IPS-18a (cell line): Measurements from ENCODE around the gene CEP72.
"Not testable (repeated sequence)": the region's sequence is repeated elsewhere in the genome, so short reads cannot be mapped to it uniquely, and the experiment has no call there.

Experiments
- H3K27ac ChIP-seq: one replicate; pipeline ENCODE4 v1.5.1; 2013; ENCODE audit warnings: low read length
- H3K27me3 ChIP-seq: one replicate; pipeline ENCODE4 v1.6.1; 2013; ENCODE audit warnings: mild to moderate bottlenecking, low read length; ENCODE audit not compliant: control insufficient read depth, insufficient read depth
- H3K36me3 ChIP-seq: one replicate; pipeline ENCODE4 v1.6.1; 2013; ENCODE audit warnings: low read depth, low read length; ENCODE audit not compliant: control insufficient read depth
- H3K4me1 ChIP-seq: one replicate; pipeline ENCODE4 v1.6.1; 2013; ENCODE audit warnings: low read depth, low read length; ENCODE audit not compliant: control insufficient read depth
- H3K4me3 ChIP-seq: one replicate; pipeline ENCODE4 v1.5.1; 2013; ENCODE audit warnings: low read length
- H3K9ac ChIP-seq: one replicate; pipeline ENCODE4 v1.6.1; 2013; ENCODE audit warnings: mild to moderate bottlenecking, low read length, moderate library complexity
- H3K9me3 ChIP-seq: one replicate; pipeline ENCODE4 v1.6.1; 2013; ENCODE audit warnings: low read depth, low read length; ENCODE audit not compliant: control insufficient read depth

Gene CEP72

DNA sequence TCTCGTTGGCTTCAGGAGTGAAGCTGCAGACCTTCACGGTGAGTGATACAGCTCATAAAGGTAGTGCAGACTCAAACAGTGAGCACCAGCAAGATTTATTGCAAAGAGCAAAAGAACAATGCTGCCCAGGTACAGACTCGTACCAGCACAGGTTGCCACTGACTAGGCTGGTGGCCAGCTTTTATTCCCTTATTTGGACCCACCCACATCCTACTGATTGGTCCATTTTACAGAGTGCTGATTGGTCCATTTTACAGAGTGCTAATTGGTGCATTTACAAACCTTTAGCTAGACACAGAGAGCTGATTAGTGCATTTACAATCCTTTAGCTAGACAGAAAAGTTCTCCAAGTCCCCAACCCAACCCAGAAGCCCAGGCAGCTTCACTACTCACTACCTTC, 29.7 kb upstream of the CEP72 start:
- H3K27me3 ChIP-seq = peaks cover 10% of the 10 kb centered on the region

DNA sequence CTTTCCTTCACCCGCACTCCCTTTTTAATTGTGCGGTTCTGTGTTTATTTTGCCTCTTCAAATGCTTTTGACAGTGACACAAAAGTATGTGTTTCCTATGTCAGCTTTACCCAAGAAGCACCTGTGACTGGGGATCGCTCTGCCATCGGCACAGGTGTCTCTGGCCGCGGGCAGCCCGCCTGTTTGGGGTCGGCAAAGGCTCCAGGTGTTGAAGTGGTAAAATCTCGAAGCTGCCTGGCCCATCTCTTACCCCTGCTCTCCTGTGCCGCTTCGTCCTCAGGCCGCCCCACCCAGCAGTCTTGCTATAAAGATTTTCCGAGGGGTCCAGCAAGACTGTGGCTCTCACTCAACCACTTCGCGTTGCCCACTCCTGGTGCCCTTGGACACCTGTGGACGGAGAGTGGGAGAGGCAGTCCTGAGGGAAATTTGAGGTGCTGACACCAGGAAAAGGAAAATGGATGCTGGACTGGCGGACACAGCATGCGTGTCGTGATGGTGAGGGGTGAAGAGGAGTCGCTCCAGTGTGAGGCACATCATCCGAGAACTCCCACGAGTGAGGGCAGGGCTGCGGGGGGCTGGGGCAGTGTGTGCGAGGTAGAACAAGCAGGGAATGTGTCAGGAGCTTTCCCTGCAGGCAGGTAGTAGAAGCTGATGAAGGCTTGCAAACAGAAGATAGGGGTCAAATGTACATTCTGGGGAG, 29.1 kb upstream of the CEP72 start:
- H3K36me3 ChIP-seq = no peaks in the 10 kb centered on the region
- no peak overlapping the region for H3K27ac ChIP-seq
- H3K27me3 ChIP-seq = peaks cover 10% of the 10 kb centered on the region
- H3K4me1 ChIP-seq = peaks cover 4% of the 10 kb centered on the region
- no peak overlapping the region for H3K4me3 ChIP-seq
- H3K9me3 ChIP-seq = no peaks in the 10 kb centered on the region
- H3K9ac ChIP-seq = no peak overlapping the region

More for the DNA sequence above, 29.7 kb upstream of the CEP72 start:
- H3K4me3 ChIP-seq, H3K27ac ChIP-seq, H3K36me3 ChIP-seq, H3K9me3 ChIP-seq, H3K4me1 ChIP-seq, H3K9ac ChIP-seq: not testable (repeated sequence)

- H3K4me1 ChIP-seq = peaks cover 4% of the 10 kb centered on the region
- no peaks in the 10 kb centered on the region for H3K9me3 ChIP-seq
- H3K9ac ChIP-seq = no peak overlapping the region
- H3K36me3 ChIP-seq = no peaks in the 10 kb centered on the region
- peaks cover 10% of the 10 kb centered on the region for H3K27me3 ChIP-seq
- no peak overlapping the region for H3K27ac ChIP-seq
- H3K4me3 ChIP-seq = no peak overlapping the region
Observed at GRCh38 chr5:583645-584044, 28.5 kb upstream of the CEP72 start.

DNA sequence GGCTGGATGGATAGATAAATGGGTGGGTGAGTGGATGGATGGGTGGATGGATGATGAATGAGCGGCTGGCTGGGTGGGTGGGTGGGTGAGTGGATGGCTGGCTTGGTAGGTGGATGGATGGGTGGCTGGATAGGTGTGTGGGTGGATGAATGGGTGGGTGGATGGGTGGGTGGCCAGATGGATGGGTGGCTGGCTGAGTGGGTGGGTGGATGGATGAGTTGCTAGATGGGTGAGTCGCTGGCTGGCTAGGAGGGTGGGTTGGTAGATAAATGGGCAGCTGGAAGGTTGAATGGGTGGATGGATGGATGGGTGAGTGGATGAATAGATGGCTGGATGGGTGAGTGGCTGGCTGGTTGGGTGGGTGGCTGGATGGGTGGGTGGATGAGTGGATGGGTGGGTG, 27.9 kb upstream of the CEP72 start:
- H3K4me3 ChIP-seq = no peak overlapping the region
- no peaks in the 10 kb centered on the region for H3K36me3 ChIP-seq
- no peaks in the 10 kb centered on the region for H3K9me3 ChIP-seq
- H3K9ac ChIP-seq = no peak overlapping the region
- H3K27ac ChIP-seq = no peak overlapping the region
- H3K4me1 ChIP-seq = peaks cover 4% of the 10 kb centered on the region
- H3K27me3 ChIP-seq = peaks cover 10% of the 10 kb centered on the region

DNA sequence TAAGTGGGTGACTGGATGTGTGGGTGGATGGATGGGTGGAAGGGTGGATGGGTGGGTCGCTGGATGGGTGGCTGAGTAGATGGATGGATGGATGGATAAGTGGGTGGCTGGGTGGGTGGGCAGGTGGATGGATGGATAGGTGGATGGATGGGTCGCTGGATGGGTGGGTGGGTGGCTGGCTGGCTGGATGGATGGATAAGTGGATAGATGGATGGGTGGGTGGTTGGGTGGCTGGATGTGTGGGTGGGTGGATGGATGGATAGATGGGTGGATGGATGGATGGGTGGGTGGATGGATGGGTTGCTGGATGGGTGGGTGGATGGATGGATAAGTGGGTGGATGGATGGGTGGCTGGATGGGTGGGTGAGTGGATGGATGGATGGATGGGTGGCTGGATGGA, 27.3 kb upstream of the CEP72 start:
- no peaks in the 10 kb centered on the region for H3K36me3 ChIP-seq
- H3K27ac ChIP-seq = no peak overlapping the region
- H3K9me3 ChIP-seq = no peaks in the 10 kb centered on the region
- peaks cover 4% of the 10 kb centered on the region for H3K4me1 ChIP-seq
- H3K9ac ChIP-seq = no peak overlapping the region
- H3K27me3 ChIP-seq = peaks cover 10% of the 10 kb centered on the region
- H3K4me3 ChIP-seq = no peak overlapping the region

- H3K9ac ChIP-seq = no peak overlapping the region
- H3K9me3 ChIP-seq = no peaks in the 10 kb centered on the region
- no peak overlapping the region for H3K4me3 ChIP-seq
- no peaks in the 10 kb centered on the region for H3K4me1 ChIP-seq
- H3K36me3 ChIP-seq = no peaks in the 10 kb centered on the region
- peaks cover 8% of the 10 kb centered on the region for H3K27me3 ChIP-seq
- no peak overlapping the region for H3K27ac ChIP-seq
Observed at GRCh38 chr5:585556-585955, 26.6 kb upstream of the CEP72 start.

DNA sequence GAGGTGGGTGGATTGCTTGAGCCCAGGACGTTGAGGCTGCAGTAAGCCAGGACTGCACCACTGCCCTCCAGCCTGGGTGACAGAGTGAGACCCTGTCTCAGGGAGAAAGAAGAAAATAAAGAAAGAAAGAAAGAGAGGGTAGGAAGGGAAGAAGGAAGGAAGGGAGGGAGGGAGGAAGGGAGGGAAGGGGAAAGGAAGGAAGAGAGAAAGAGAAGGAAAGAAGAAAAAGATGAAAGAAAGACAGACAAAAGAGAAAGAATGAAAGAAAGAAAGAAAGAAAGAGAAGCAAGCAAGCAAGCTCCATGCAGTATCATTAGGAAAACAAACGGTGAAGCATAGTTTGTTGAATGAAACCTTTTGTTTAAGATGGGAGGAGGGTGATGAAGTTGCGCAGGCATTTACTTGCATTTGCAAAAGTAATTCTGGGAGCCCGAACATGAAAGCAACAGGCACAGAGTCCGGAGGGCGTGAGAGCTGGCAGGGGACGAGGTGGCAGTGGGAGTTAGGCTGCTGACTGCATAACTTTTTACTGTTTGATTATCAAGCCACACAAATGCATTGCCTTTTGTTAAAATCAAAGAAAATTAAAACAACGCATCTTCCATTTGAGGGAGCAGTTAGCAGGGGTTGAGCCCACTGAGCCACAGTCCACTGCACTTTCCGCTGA, 26.0 kb upstream of the CEP72 start:
- peaks cover 3% of the 10 kb centered on the region for H3K27me3 ChIP-seq
- H3K36me3 ChIP-seq = no peaks in the 10 kb centered on the region
- H3K27ac ChIP-seq = no peak overlapping the region

DNA sequence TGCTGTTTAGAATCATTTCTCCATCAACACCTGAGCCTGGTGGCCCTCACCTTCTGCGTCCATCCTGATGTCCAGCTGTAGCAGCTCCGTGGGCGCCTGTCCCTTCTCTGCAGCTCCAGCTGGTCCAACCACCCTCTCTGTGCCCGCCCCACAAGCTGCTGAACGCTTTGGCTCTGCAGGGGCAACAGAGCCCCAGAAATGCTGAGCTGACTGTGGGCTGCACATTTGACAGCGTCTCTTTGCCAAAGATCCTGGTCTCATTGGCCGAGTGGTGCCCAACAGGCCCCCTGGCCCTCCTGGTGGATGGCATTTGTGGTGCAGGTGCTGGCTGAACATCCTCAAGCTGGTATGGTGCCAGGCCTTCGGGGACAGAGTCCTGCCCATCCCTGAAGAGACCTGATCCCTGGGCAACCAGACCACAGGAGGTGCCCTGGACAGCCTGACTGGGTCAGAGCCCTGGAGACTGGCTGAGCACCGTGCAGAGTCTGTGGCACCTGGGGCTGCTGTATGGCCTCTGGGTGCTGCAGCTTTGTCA, 25.3 kb upstream of the CEP72 start:
- Histone ChIP-seq H3K4me3 (no peak overlapping the region), H3K9me3 (no peaks in the 10 kb centered on the region), H3K4me1 (no peaks in the 10 kb centered on the region), H3K27me3 (no peaks in the 10 kb centered on the region), H3K9ac (no peak overlapping the region), H3K27ac (no peak overlapping the region), H3K36me3 (no peaks in the 10 kb centered on the region)

More for the DNA sequence above, 26.0 kb upstream of the CEP72 start:
- Histone ChIP-seq H3K9ac (no peak overlapping the region), H3K4me3 (no peak overlapping the region), H3K9me3 (no peaks in the 10 kb centered on the region), H3K4me1 (no peaks in the 10 kb centered on the region)

GRCh38 chr5:587403-587802, 24.7 kb upstream of the CEP72 start:
- Histone ChIP-seq H3K36me3 (no peaks in the 10 kb centered on the region), H3K27me3 (no peaks in the 10 kb centered on the region), H3K9ac (no peak overlapping the region), H3K4me1 (no peaks in the 10 kb centered on the region), H3K9me3 (no peaks in the 10 kb centered on the region), H3K4me3 (no peak overlapping the region), H3K27ac (no peak overlapping the region)

- no peak overlapping the region for H3K27ac ChIP-seq
- H3K9ac ChIP-seq = no peak overlapping the region
- no peaks in the 10 kb centered on the region for H3K27me3 ChIP-seq
- H3K36me3 ChIP-seq = no peaks in the 10 kb centered on the region
- no peak overlapping the region for H3K4me3 ChIP-seq
- no peaks in the 10 kb centered on the region for H3K4me1 ChIP-seq
- no peaks in the 10 kb centered on the region for H3K9me3 ChIP-seq
Observed at GRCh38 chr5:588406-588995, 23.6 kb upstream of the CEP72 start.

- Histone ChIP-seq H3K36me3 (no peaks in the 10 kb centered on the region), H3K4me1 (no peaks in the 10 kb centered on the region), H3K9me3 (no peaks in the 10 kb centered on the region), H3K9ac (no peak overlapping the region), H3K4me3 (no peak overlapping the region), H3K27me3 (no peaks in the 10 kb centered on the region), H3K27ac (no peak overlapping the region)
Observed at GRCh38 chr5:589173-589572, 23.0 kb upstream of the CEP72 start.
